Sigmoid colon (tissue), 4 donors: ENCODE results near the gene MVB12B.

Source experiments
- EP300 ChIP-seq, 4 donors: sonication (generic); formaldehyde crosslinking; IDR thresholded peaks; one replicate each; pipeline ENCODE4 v1.6.1; 2017; ENCODE audit warnings: antibody characterized with exemption in 4 of 4
- TF ChIP-seq, protein P1 (sequence below), 4 experiments: fragments of 450-650 bp in 3 of 4; fragments of 200-600 bp in 1 of 4; IDR thresholded peaks; one replicate each; pipeline ENCODE4 v1.5.1; 2016 to 2019; ENCODE audit warnings: antibody characterized with exemption in 4 of 4, mild to moderate bottlenecking in 3 of 4, moderate library complexity in 2 of 4

DNA sequence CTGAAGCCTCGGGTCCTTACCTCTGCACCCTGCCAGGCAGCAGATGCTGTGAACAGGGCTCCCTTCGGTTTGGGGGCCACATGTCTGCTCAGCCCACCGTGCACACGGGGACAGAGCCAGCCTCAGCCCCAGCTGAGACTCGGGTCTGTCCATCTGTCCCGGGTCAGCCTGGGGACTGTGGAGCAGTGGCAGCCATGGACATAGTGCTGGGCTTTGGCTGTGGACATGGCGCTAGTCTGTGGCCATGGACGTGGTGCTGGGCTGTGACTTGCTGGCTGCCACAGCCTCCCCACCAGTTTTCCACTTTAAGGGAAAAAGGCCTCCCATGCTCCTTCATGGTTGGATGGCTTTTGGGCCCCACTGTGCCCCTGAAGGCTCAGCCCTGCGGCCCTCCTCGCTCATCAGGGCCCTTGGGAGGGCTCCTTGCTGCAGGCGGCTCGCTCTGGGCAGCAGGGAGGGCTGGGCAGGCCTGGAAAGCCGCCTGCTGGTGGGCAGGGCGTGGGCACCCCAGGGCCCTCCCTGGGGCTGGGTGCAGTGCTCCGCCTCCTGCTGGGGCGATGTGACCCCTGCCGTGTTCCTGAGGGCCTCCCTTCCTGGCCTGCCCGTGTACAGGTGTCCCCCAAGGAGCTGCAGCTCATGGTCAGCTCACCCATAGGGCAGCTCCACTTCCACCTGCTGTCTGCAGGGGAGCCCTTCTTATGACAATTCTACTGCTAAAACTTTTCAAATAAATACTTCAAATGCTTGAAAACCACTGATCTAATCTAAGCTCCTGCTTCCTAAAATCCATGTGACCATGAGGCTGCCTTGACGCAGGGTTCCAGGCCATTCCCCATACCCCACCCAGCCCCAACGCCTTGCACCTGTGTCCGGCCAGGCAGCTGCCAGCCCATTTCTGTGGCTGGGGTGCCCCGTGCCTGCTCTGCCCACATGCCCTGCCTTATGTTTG is 175.0 kb downstream of the MVB12B start:
- TF ChIP-seq, protein P1, sequence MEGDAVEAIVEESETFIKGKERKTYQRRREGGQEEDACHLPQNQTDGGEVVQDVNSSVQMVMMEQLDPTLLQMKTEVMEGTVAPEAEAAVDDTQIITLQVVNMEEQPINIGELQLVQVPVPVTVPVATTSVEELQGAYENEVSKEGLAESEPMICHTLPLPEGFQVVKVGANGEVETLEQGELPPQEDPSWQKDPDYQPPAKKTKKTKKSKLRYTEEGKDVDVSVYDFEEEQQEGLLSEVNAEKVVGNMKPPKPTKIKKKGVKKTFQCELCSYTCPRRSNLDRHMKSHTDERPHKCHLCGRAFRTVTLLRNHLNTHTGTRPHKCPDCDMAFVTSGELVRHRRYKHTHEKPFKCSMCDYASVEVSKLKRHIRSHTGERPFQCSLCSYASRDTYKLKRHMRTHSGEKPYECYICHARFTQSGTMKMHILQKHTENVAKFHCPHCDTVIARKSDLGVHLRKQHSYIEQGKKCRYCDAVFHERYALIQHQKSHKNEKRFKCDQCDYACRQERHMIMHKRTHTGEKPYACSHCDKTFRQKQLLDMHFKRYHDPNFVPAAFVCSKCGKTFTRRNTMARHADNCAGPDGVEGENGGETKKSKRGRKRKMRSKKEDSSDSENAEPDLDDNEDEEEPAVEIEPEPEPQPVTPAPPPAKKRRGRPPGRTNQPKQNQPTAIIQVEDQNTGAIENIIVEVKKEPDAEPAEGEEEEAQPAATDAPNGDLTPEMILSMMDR (IDR thresholded peaks at IDR 0.05) = no peak
- TF ChIP-seq EP300 (IDR thresholded peaks at IDR 0.05) = no peak
